Measurements from ENCODE around the gene MYO1F. TPM values are rescaled to one million over a fixed set of nuclear protein-coding genes. Genes with fewer than 3 reads are reported as not detected.

The MYO1F gene
- total RNA-seq, 2 donors from 2014 or later: 4.7 to 9.1 TPM

- peak; percentile 46 for DNase-seq
- no peaks in the 10 kb centered on the region for H3K9me3 ChIP-seq
Observed at GRCh38 chr19:8615813-8616596, 38.8 kb upstream of the MYO1F start.

GRCh38 chr19:8615024-8615423, 37.8 kb upstream of the MYO1F start:
- no peak for TF ChIP-seq CTCF (IDR thresholded peaks at IDR 0.05)
- Histone ChIP-seq H3K9me3 (no peaks in the 10 kb centered on the region), H3K36me3 (no peaks in the 10 kb centered on the region), H3K27ac (no peak overlapping the region), H3K4me1 (no peaks in the 10 kb centered on the region), H3K9ac (ENCODE audit: low read depth in 2 of 2, low read length in 2 of 2) (no peak overlapping the region), H3K27me3 (no peaks in the 10 kb centered on the region), H3K4me3 (no peak overlapping the region)
- intact Hi-C loops (cut with DNase I): no loop called here
- no peak for DNase-seq

More at GRCh38 chr19:8615813-8616596, 38.8 kb upstream of the MYO1F start:
- no peaks in the 10 kb centered on the region for H3K4me1 ChIP-seq
- TF ChIP-seq CTCF (IDR thresholded peaks at IDR 0.05): peak; percentile 85
- H3K27me3 ChIP-seq: no peaks in the 10 kb centered on the region
- no peak overlapping the region for H3K4me3 ChIP-seq
- H3K9ac ChIP-seq (ENCODE audit: low read depth in 2 of 2, low read length in 2 of 2): no peak overlapping the region
- no peak overlapping the region for H3K27ac ChIP-seq
- no peaks in the 10 kb centered on the region for H3K36me3 ChIP-seq
- intact Hi-C loops (cut with DNase I): no loop called here

- TF ChIP-seq CTCF (IDR thresholded peaks at IDR 0.05): no peak
- no peak overlapping the region for H3K9ac ChIP-seq (ENCODE audit: low read depth in 2 of 2, low read length in 2 of 2)
- intact Hi-C loops (cut with DNase I): no loop called here
- no peaks in the 10 kb centered on the region for H3K36me3 ChIP-seq
- peaks cover 1% of the 10 kb centered on the region for H3K27me3 ChIP-seq
- H3K27ac ChIP-seq: no peak overlapping the region
- H3K4me1 ChIP-seq: no peaks in the 10 kb centered on the region
- H3K9me3 ChIP-seq: no peaks in the 10 kb centered on the region
- H3K4me3 ChIP-seq: no peak overlapping the region
- no peak for DNase-seq
Observed at GRCh38 chr19:8614455-8614854, 37.2 kb upstream of the MYO1F start.

- no peaks in the 10 kb centered on the region for H3K4me1 ChIP-seq
- DNase-seq: no peak
- no peak overlapping the region for H3K9ac ChIP-seq (ENCODE audit: low read depth in 2 of 2, low read length in 2 of 2)
- TF ChIP-seq CTCF (IDR thresholded peaks at IDR 0.05): no peak
- no peak overlapping the region for H3K4me3 ChIP-seq
- intact Hi-C loops (cut with DNase I): no loop called here
- peaks cover 4% of the 10 kb centered on the region for H3K27me3 ChIP-seq
- no peak overlapping the region for H3K27ac ChIP-seq
- H3K9me3 ChIP-seq: no peaks in the 10 kb centered on the region
- no peaks in the 10 kb centered on the region for H3K36me3 ChIP-seq
Observed at GRCh38 chr19:8612807-8613171, 35.5 kb upstream of the MYO1F start.

- Histone ChIP-seq H3K27ac (no peak overlapping the region), H3K9ac (ENCODE audit: low read depth in 2 of 2, low read length in 2 of 2) (no peak overlapping the region), H3K9me3 (no peaks in the 10 kb centered on the region), H3K36me3 (no peaks in the 10 kb centered on the region), H3K27me3 (peaks cover 4% of the 10 kb centered on the region), H3K4me3 (no peak overlapping the region), H3K4me1 (no peaks in the 10 kb centered on the region)
- intact Hi-C loops (cut with DNase I): no loop called here
- TF ChIP-seq CTCF (IDR thresholded peaks at IDR 0.05): no peak
- peak; percentile 40 for DNase-seq
Observed at GRCh38 chr19:8611877-8612806, 34.9 kb upstream of the MYO1F start.
